ENCODE results near the gene ABLIM1.
A peak's percentile ranks its signal among the peaks of the same experiment; 100 is the strongest.

ABLIM1 gene

GRCh38 chr10:114648368-114648767 is 9.7 kb downstream of the ABLIM1 start:
- no peak for DNase-seq

- DNase-seq: no peak
Observed at GRCh38 chr10:114647545-114648138, 10.4 kb downstream of the ABLIM1 start.

- no peak for DNase-seq
Observed at GRCh38 chr10:114646426-114646825, 11.6 kb downstream of the ABLIM1 start.

GRCh38 chr10:114645706-114646105 is 12.4 kb downstream of the ABLIM1 start:
- no peak for DNase-seq

- no peak for DNase-seq
Observed at GRCh38 chr10:114643158-114643557, 14.9 kb downstream of the ABLIM1 start.

GRCh38 chr10:114642729-114643128 is 15.3 kb downstream of the ABLIM1 start:
- no peak for DNase-seq

- DNase-seq: no peak
Observed at GRCh38 chr10:114638821-114639625, 19.1 kb downstream of the ABLIM1 start.

- DNase-seq: no peak
Observed at GRCh38 chr10:114635797-114636550, 22.1 kb downstream of the ABLIM1 start.

GRCh38 chr10:114635101-114635500 is 23.0 kb downstream of the ABLIM1 start:
- no peak for DNase-seq

GRCh38 chr10:114634609-114634979 is 23.5 kb downstream of the ABLIM1 start:
- peak in 33 of 56 donors; percentile 7 to 73 (median 32) for DNase-seq

GRCh38 chr10:114632869-114633715 is 25.0 kb downstream of the ABLIM1 start:
- DNase-seq: peak in 7 of 56 donors; percentile 9 to 44 (median 18)

GRCh38 chr10:114631666-114632417 is 26.2 kb downstream of the ABLIM1 start:
- DNase-seq: peak in 15 of 56 donors; percentile 3 to 57 (median 20)

- no peak for DNase-seq
Observed at GRCh38 chr10:114631090-114631665, 26.9 kb downstream of the ABLIM1 start.

- no peak for DNase-seq
Observed at GRCh38 chr10:114629824-114630730, 28.0 kb downstream of the ABLIM1 start.

- no peak for DNase-seq
Observed at GRCh38 chr10:114629083-114629823, 28.8 kb downstream of the ABLIM1 start.

- DNase-seq: no peak
Observed at GRCh38 chr10:114628106-114628505, 30.0 kb downstream of the ABLIM1 start.

- no peak for DNase-seq
Observed at GRCh38 chr10:114626841-114627240, 31.2 kb downstream of the ABLIM1 start.
